Naive thymus-derived CD8-positive, alpha-beta T cell (primary cell): ENCODE data around the gene ZNF296. TPM values are rescaled to one million over a fixed set of nuclear protein-coding genes. Genes with fewer than 3 reads are reported as not detected.
"Not testable (repeated sequence)": the region's sequence is repeated elsewhere in the genome, so short reads cannot be mapped to it uniquely, and the experiment has no call there.

ENCODE experiments used
- ATAC-seq, 2 donors: fragments of 150-1000 bp; cut with Tn5 transposase in 1 of 2; sonication (Bioruptor Pico), chemical (Tn5 transposase) in 1 of 2; 1 replicate in 1 of 2; 2 replicates in 1 of 2; pipeline ENCODE4 v1.10.0; 2021; ENCODE audit warnings: mild to moderate bottlenecking in 2 of 2, moderate library complexity in 2 of 2
- POLR2A ChIA-PET: fragments of 350-600 bp; sonication (Branson Sonifier 250); formaldehyde crosslinking; loops from one replicate; lab custom pipeline; 2021; ENCODE audit warnings: antibody characterized with exemption; lab: Charles Lee
- DNase-seq, 10 donors: peaks; one replicate each; pipeline versions ENCODE4 v3.0.0 to v3.0.0-alpha.2; 2020 to 2022
- H3K27ac Mint-ChIP-seq, 10 donors: one replicate each; pipeline ENCODE4 v1.8.0; 2020 to 2022; ENCODE audit warnings: mild to moderate bottlenecking in 10 of 10, mixed read lengths in 10 of 10, moderate library complexity in 4 of 10, inconsistent platforms in 1 of 10
- H3K27me3 Mint-ChIP-seq, 5 donors: one replicate each; pipeline ENCODE4 v1.8.0; 2021 to 2022; ENCODE audit warnings: mixed read lengths in 5 of 5
- H3K36me3 Mint-ChIP-seq, 3 donors: one replicate each; pipeline ENCODE4 v1.8.0; 2020 to 2022; ENCODE audit warnings: mixed read lengths in 3 of 3, mild to moderate bottlenecking in 2 of 3, inconsistent platforms in 1 of 3
- H3K4me1 Mint-ChIP-seq, 4 donors: one replicate each; pipeline ENCODE4 v1.8.0; 2021 to 2022; ENCODE audit warnings: mixed read lengths in 4 of 4
- H3K4me3 Mint-ChIP-seq, 10 donors: one replicate each; pipeline ENCODE4 v1.8.0; 2020 to 2022; ENCODE audit warnings: mild to moderate bottlenecking in 10 of 10, mixed read lengths in 10 of 10, moderate library complexity in 6 of 10, inconsistent platforms in 1 of 10
- H3K9me3 Mint-ChIP-seq, 9 donors: one replicate each; pipeline ENCODE4 v1.8.0; 2020 to 2022; ENCODE audit warnings: mixed read lengths in 9 of 9, mild to moderate bottlenecking in 3 of 9, inconsistent platforms in 1 of 9, moderate library complexity in 1 of 9
- polyA plus RNA-seq, 3 donors: library from polyadenylated mRNA; unstranded; fragments of 300-500 nt; fragmentation: Illumina TruSeq; gene quantifications; one replicate each; pipeline ENCODE4 v1.2.3, GENCODE V29; 2021
- total RNA-seq, 8 experiments: library from RNA in 2 of 8; stranded (reverse) in 2 of 8; gene quantifications; one replicate each; pipeline ENCODE4 v1.2.3 and lab custom pipeline; 2021 to 2026

ZNF296 gene
- total RNA-seq: 1 to 10 TPM; 2.3 to 2.4 TPM
- 1 to 10 TPM; 1.0 to 1.6 (median 1.1) TPM for polyA plus RNA-seq
- total RNA-seq (lab: John Stamatoyannopoulos, UW): 0 to 1.00 (median 0.64) reads per million in 6 experiments

GRCh38 chr19:45076029-45076850 is at the start of gene ZNF296:
ZNF296 (minus strand) TSS chr19:45076478; CDS start chr19:45076373, 105 bp downstream.
- Mint-ChIP-seq H3K9me3 (no peaks in the 10 kb centered on the region), H3K27me3 (no peaks in the 10 kb centered on the region), H3K36me3 (peaks cover 0 to 4% (median 0%) of the 10 kb centered on the region in 3 donors), H3K27ac (peak within 1 kb of the TSS in 9 of 10 donors; percentile 47 to 93 (median 78)), H3K4me3 (peak within 1 kb of the TSS; percentile 63 to 96 (median 79)), H3K4me1 (peaks cover 7 to 54% (median 46%) of the 10 kb centered on the region in 4 donors)
- DNase-seq (peak; percentile 51 to 83 (median 68)), ATAC-seq (peak; percentile 77 to 81)
- POLR2A ChIA-PET: interaction anchor here (0.7 to 3.8 kb wide), 3 partner anchors 14 to 37 kb away, joined by 3 to 30 read pairs (median 7); partner anchors contain the start of genes CLASRP and PPP1R37

- H3K4me1 Mint-ChIP-seq: peaks cover 23 to 49% (median 43%) of the 10 kb centered on the region in 4 donors
- no peak overlapping the region for H3K27ac Mint-ChIP-seq
- no peaks in the 10 kb centered on the region for H3K27me3 Mint-ChIP-seq
- POLR2A ChIA-PET: interaction anchor here (0.9 to 1.6 kb wide), 3 partner anchors 10 to 33 kb away, joined by 3 to 8 read pairs (median 3); no protein-coding TSS in a partner anchor
- ATAC-seq (no peak), DNase-seq (no peak)
- H3K9me3 Mint-ChIP-seq: no peaks in the 10 kb centered on the region
- peaks cover 0 to 9% (median 0%) of the 10 kb centered on the region in 3 donors for H3K36me3 Mint-ChIP-seq
- H3K4me3 Mint-ChIP-seq: no peak overlapping the region
These were observed 49.1 kb upstream of the ZNF296 start for GRCh38 chr19:45125360-45125759.

GRCh38 chr19:45124021-45124420 is 47.7 kb upstream of the ZNF296 start:
- ATAC-seq: no peak
- no peaks in the 10 kb centered on the region for H3K27me3 Mint-ChIP-seq
- peaks cover 27 to 60% (median 56%) of the 10 kb centered on the region in 4 donors for H3K4me1 Mint-ChIP-seq
- no peaks in the 10 kb centered on the region for H3K9me3 Mint-ChIP-seq
- POLR2A ChIA-PET: no interaction called here
- no peak for DNase-seq
- H3K4me3 Mint-ChIP-seq: no peak overlapping the region
- peak overlapping the region in 5 of 10 donors; percentile 3 to 74 (median 60) for H3K27ac Mint-ChIP-seq
- peaks cover 0 to 9% (median 0%) of the 10 kb centered on the region in 3 donors for H3K36me3 Mint-ChIP-seq

- H3K27ac Mint-ChIP-seq: peak overlapping the region in 2 of 10 donors; percentile 60 to 74
- H3K36me3 Mint-ChIP-seq: peaks cover 0 to 9% (median 0%) of the 10 kb centered on the region in 3 donors
- no peaks in the 10 kb centered on the region for H3K9me3 Mint-ChIP-seq
- ATAC-seq (no peak), DNase-seq (no peak)
- no peaks in the 10 kb centered on the region for H3K27me3 Mint-ChIP-seq
- H3K4me3 Mint-ChIP-seq: no peak overlapping the region
- peaks cover 30 to 66% (median 62%) of the 10 kb centered on the region in 4 donors for H3K4me1 Mint-ChIP-seq
- POLR2A ChIA-PET: no interaction called here
These were observed 47.2 kb upstream of the ZNF296 start for GRCh38 chr19:45123440-45123850.

GRCh38 chr19:45122832-45123231 is 46.6 kb upstream of the ZNF296 start:
- Mint-ChIP-seq H3K27ac (peak overlapping the region in 3 of 10 donors; percentile 27 to 91 (median 81)), H3K4me1 (peaks cover 31 to 72% (median 68%) of the 10 kb centered on the region in 4 donors), H3K4me3 (peak overlapping the region in 1 of 10 donors; percentile 19), H3K9me3 (no peaks in the 10 kb centered on the region), H3K36me3 (peaks cover 0 to 6% (median 0%) of the 10 kb centered on the region in 3 donors), H3K27me3 (no peaks in the 10 kb centered on the region)
- DNase-seq: no peak
- POLR2A ChIA-PET: no interaction called here
- ATAC-seq: no peak

- no peaks in the 10 kb centered on the region for H3K9me3 Mint-ChIP-seq
- H3K4me3 Mint-ChIP-seq: peak overlapping the region in 7 of 10 donors; percentile 32 to 81 (median 53)
- ATAC-seq (no peak), DNase-seq (no peak)
- peak overlapping the region in 9 of 10 donors; percentile 29 to 91 (median 73) for H3K27ac Mint-ChIP-seq
- POLR2A ChIA-PET: interaction anchor here (1.1 kb wide), 1 partner anchor 20 kb away, joined by 3 read pairs; no protein-coding TSS in a partner anchor
- H3K36me3 Mint-ChIP-seq: peaks cover 0 to 3% (median 0%) of the 10 kb centered on the region in 3 donors
- peaks cover 36 to 81% (median 77%) of the 10 kb centered on the region in 4 donors for H3K4me1 Mint-ChIP-seq
- no peaks in the 10 kb centered on the region for H3K27me3 Mint-ChIP-seq
These were observed 45.6 kb upstream of the ZNF296 start for GRCh38 chr19:45121827-45122345.

GRCh38 chr19:45119582-45119981 is 43.3 kb upstream of the ZNF296 start:
- POLR2A ChIA-PET: no interaction called here
- H3K27ac Mint-ChIP-seq: peak overlapping the region in 7 of 10 donors; percentile 35 to 85 (median 82)

GRCh38 chr19:45118591-45119355 is 42.5 kb upstream of the ZNF296 start:
- peaks cover 36 to 88% (median 83%) of the 10 kb centered on the region in 4 donors for H3K4me1 Mint-ChIP-seq
- peak overlapping the region; percentile 49 to 82 (median 70) for H3K4me3 Mint-ChIP-seq
- H3K27me3 Mint-ChIP-seq, H3K9me3 Mint-ChIP-seq, H3K36me3 Mint-ChIP-seq: not testable (repeated sequence)
- POLR2A ChIA-PET: interaction anchor here (0.8 to 2.6 kb wide), 3 partner anchors 15 to 58 kb away, joined by 4 to 9 read pairs (median 5); no protein-coding TSS in a partner anchor
- peak overlapping the region; percentile 18 to 91 (median 82) for H3K27ac Mint-ChIP-seq
- peak in 2 of 10 donors; percentile 13 to 21 for DNase-seq
- ATAC-seq: peak; percentile 16 to 18

More at GRCh38 chr19:45119582-45119981, 43.3 kb upstream of the ZNF296 start:
- H3K4me1 Mint-ChIP-seq: peaks cover 37 to 87% (median 82%) of the 10 kb centered on the region in 4 donors
- H3K9me3 Mint-ChIP-seq: no peaks in the 10 kb centered on the region
- peak overlapping the region in 9 of 10 donors; percentile 36 to 82 (median 70) for H3K4me3 Mint-ChIP-seq
- no peak for ATAC-seq
- no peaks in the 10 kb centered on the region for H3K27me3 Mint-ChIP-seq
- DNase-seq: peak in 3 of 10 donors; percentile 6 to 19 (median 7)
- peaks cover 0 to 3% (median 0%) of the 10 kb centered on the region in 3 donors for H3K36me3 Mint-ChIP-seq

GRCh38 chr19:45118106-45118505 is 41.8 kb upstream of the ZNF296 start:
- ATAC-seq (no peak), DNase-seq (no peak)
- no peaks in the 10 kb centered on the region for H3K36me3 Mint-ChIP-seq
- H3K27me3 Mint-ChIP-seq: no peaks in the 10 kb centered on the region
- POLR2A ChIA-PET: interaction anchor here (0.5 to 2.6 kb wide), 5 partner anchors 15 to 202 kb away, joined by 4 to 9 read pairs (median 5); no protein-coding TSS in a partner anchor
- peak overlapping the region in 9 of 10 donors; percentile 46 to 82 (median 79) for H3K4me3 Mint-ChIP-seq
- no peaks in the 10 kb centered on the region for H3K9me3 Mint-ChIP-seq
- peaks cover 36 to 89% (median 87%) of the 10 kb centered on the region in 4 donors for H3K4me1 Mint-ChIP-seq
- H3K27ac Mint-ChIP-seq: peak overlapping the region in 9 of 10 donors; percentile 53 to 91 (median 80)

- H3K27ac Mint-ChIP-seq: peak overlapping the region in 7 of 10 donors; percentile 55 to 88 (median 80)
- H3K27me3 Mint-ChIP-seq: no peaks in the 10 kb centered on the region
- DNase-seq (no peak), ATAC-seq (peak in 1 of 2 donors; percentile 10)
- peak overlapping the region in 9 of 10 donors; percentile 46 to 82 (median 81) for H3K4me3 Mint-ChIP-seq
- POLR2A ChIA-PET: interaction anchor here (0.5 to 2.6 kb wide), 4 partner anchors 14 to 201 kb away, joined by 4 to 9 read pairs (median 5); no protein-coding TSS in a partner anchor
- H3K4me1 Mint-ChIP-seq: peaks cover 36 to 90% (median 88%) of the 10 kb centered on the region in 4 donors
- H3K36me3 Mint-ChIP-seq: no peaks in the 10 kb centered on the region
- H3K9me3 Mint-ChIP-seq: no peaks in the 10 kb centered on the region
These were observed 41.4 kb upstream of the ZNF296 start for GRCh38 chr19:45117671-45118070.

- H3K36me3 Mint-ChIP-seq: no peaks in the 10 kb centered on the region
- peak; percentile 67 to 79 for ATAC-seq
- no peaks in the 10 kb centered on the region for H3K9me3 Mint-ChIP-seq
- no peaks in the 10 kb centered on the region for H3K27me3 Mint-ChIP-seq
- H3K4me3 Mint-ChIP-seq: peak overlapping the region; percentile 46 to 82 (median 80)
- peak overlapping the region in 9 of 10 donors; percentile 11 to 88 (median 76) for H3K27ac Mint-ChIP-seq
- POLR2A ChIA-PET: interaction anchor here (0.6 to 2.6 kb wide), 3 partner anchors 14 to 879 kb away, joined by 4 to 9 read pairs (median 5); no protein-coding TSS in a partner anchor
- DNase-seq: peak in 6 of 10 donors; percentile 16 to 46 (median 34)
- H3K4me1 Mint-ChIP-seq: peaks cover 32 to 87% (median 85%) of the 10 kb centered on the region in 4 donors
These were observed 40.9 kb upstream of the ZNF296 start for GRCh38 chr19:45117167-45117594.
